Stimulated activated CD8-positive, alpha-beta memory T cell treated with anti-CD3 and anti-CD28 coated beads, Interleukin-7, amount 100 ng/mL, for 1 hour (primary cell): ENCODE results near the gene HSD17B3.
"Not testable (repeated sequence)": the region's sequence is repeated elsewhere in the genome, so short reads cannot be mapped to it uniquely, and the experiment has no call there.

Experiments used
- DNase-seq, 2 donors: peaks; one replicate each; pipeline ENCODE4 v3.0.0-alpha.2; 2020; ENCODE audit warnings: low read depth in 2 of 2

The HSD17B3 gene

DNA sequence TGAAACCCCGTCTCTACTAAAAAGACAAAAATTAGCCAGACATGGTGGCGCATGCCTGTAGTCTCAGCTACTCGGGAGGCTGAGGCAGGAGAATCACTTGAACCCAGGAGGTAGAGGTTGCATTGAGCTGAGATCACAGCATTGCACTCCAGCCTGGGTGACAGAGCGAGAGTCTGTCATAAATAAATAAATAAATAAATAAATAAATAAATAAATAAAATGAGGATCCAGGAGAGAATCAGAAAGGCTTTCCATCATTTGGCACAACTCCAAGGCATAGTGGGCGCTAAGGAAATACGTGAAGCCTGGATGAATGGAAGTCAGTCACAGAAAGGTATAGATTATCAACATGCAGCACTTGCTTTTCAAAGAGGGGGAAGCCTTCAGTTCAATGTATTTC, 65.6 kb downstream of the HSD17B3 start:
- DNase-seq = not testable (repeated sequence)

DNA sequence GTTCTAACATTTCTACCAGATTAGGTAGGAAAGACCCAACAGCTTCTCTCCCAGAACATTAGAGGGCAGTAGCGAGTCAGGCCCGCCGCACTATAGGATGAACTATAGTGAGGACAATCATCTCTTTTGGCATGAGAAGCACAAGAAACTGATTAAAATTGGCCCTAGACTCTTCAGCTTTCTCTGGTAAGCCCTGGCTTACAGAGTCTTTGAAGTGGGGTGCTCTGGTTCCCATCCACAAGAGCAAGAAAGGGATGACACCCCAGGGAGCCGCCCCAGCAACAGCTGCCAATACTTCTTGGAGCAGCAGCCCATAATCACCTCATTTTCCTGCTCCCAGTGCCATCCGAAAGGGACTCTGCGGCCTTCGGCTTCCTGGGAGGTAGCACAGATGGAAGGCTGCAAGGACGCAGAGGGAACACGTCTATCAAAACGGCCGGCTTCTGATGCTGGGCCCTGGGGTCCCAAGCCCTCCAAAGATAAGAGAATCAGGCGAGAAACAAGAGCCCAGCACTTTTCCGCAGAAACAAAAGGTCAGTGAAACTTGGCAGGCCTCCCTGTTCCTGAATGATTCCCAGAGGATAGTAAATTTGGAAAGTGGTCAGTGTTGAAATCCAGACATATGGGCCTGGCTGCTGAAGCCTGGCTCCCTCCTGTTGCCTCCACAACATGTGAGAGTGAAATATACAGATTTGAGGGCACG, 69.3 kb downstream of the HSD17B3 start:
- no peak for DNase-seq

DNA sequence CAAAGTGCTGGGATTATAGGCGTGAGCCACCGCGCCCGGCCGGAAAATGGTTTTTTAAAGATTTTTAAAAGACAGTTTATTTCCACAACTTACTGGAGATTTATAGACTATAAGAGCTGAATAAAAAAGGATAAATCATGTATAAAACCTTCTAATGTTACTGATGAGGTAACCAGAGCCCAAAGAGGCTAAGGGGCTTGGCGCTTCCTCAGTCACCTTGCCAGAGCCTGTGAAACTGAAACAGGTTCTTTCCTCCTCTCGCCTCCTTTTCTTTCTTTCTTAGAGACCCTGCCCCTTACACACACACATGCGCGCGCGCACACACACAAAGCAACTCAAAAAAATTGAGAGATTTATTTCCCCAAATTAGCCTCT, 69.8 kb downstream of the HSD17B3 start:
- DNase-seq = no peak

DNA sequence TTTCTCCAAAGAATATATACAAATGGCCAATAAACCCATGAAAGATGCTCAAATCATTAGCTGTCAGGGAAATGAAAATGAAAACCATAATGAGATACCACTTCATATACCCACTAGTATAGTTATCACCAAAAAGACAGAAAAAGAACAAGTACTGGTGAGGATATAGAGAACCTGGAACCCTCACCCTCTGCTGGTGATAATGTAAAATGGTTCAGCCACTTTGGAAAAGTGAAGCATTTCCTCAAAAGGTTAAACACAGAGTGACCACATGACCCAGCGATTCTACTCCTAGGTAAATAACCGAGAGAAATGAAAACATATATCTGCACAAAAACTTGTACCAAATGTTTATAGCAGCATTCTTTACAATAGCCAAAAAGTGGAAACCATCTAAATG, 72.0 kb downstream of the HSD17B3 start:
- no peak for DNase-seq

DNA sequence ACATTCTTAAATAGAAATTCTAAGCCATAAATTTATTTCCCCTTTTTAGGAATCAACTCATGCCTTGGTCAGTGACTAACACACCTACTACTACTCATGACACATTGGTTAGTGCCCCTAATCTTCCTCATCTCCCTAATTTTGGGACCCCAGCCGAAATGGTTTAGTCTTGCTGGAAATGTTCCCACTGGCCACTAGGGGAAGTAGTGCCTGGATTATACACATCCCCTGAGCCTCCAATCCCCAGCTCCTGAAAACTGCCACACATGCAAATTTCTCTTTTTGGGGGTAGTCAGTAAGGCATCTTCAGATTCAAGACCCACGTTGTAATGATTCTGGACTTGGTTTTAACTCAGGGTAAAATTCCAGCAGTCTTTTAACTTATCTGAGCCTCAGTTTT, 79.8 kb downstream of the HSD17B3 start:
- DNase-seq = no peak

DNA sequence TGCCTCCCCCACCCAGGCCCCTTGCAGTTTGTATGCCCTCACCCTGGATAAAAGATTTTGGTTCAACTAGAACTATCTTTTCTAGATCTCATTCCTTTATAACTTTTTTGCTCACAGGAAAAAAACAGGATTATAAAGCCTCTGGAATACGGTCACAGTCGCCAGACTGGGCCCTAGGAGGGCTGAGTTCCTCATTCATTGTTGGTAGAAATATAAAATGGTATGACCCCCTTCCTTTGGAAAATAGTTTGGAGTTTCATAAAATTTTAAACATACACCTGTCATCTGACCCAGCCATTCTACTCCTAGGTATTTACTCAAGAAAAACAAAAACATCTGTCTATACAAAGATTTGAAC, 82.1 kb downstream of the HSD17B3 start:
- DNase-seq = no peak

DNA sequence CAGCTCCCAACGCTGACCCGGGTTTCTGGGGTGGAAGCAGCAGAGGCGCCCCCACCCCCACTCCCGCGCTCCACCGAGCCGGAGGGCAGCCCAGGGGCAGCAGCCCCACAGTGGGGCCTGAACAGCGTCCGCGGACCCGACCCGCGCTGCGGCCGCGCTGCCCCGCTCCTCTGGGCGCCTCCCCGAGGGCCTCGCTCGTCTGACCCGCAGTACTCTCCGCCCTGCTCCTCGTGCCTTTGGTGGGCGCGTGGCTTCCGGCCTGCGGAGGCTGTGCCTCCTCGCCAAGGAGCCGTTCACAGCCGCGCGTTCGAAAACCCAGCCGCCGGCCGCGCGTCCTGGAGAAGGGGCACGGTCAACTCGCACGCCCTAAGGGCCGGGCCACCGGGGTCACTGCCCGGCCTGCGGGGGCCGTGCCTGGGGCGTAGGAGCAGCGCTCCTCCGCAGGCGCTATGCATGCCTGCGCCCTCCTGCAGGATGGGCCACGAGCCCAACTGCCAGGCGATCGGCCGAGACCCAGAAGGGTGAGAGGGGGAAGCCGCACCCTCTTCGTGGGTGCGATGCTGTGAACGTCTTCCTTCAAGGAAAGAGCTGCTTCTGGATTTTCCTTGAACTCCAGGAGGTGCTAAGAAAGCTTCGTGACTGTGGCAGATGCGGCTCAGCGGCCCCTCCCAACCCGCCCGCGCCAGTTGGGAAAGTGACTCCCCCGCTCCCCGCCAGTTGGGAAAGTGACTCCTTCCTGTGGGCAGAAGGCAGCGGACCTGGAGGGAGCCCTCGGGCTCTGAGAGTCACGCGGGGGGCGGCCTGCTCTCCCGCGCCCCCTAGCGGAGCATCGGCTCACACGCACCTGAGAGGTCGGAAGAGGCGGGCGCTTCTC, 82.7 kb downstream of the HSD17B3 start:
- peak in 1 of 2 donors; percentile 22 for DNase-seq

DNA sequence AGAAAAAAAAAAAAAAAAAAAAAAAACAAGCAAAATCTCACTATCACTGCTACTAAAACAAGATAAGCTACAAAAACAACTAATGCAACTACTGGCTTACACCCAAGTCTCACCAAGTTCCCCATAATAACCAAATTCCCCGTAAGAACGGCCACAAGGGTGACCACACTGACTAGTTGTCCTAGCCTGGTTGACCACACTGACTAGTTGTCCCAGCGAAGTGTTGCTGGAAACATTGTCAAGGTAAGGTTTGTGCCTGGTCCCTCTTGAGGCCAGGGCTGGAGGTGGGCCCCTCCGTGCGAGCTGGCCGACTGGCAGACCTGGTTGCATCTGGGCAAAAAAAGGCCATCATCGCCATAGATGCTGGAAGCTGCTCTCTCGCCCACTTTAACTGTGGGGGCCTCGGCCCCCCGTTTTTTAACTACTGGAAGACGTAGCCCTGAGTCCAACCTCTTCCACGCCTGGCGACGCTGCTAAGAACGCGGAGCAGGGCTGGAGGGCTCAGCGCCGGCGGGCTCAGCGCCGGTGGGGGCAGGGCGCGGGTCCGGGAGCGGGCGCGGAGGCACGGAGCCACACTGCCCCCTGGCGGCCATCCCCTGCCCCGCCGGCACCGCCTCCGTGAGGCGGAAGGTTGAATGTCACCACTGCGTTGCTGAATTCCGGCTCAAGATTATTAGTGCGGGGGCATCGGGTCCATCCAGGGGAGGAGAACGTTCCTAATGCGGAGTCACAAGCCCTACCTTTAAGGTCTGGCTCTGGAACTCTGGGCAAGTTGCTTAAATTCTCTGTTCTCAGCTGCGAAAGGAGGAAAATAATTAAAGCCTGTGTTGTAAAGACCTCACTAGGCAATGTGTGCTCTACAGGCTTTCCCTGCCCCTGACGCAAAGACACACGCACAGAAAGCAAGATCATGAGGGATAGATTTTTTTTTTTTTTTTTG, 84.0 kb downstream of the HSD17B3 start:
- peak; percentile 59 to 67 for DNase-seq

DNA sequence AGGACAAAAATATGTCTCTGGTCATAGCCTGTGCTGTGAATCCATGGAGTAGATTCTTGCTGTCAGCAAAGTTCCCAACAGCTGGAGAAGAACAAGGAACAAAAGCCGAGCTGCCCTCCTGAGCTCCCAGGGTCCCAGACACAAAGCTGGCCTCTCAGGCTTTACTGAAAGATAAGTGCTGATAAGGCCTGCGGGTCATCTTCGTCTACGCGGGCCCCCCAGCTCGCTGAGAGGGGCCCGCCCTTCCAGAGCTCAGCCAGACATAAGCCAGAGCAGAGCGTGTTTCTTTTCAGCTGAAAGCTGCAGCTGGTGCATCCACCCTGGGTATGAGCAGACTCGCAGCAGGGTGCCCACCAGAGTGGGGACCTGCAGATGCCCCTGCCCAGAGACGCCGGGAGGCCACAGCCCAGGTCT, 84.7 kb downstream of the HSD17B3 start:
- no peak for DNase-seq

DNA sequence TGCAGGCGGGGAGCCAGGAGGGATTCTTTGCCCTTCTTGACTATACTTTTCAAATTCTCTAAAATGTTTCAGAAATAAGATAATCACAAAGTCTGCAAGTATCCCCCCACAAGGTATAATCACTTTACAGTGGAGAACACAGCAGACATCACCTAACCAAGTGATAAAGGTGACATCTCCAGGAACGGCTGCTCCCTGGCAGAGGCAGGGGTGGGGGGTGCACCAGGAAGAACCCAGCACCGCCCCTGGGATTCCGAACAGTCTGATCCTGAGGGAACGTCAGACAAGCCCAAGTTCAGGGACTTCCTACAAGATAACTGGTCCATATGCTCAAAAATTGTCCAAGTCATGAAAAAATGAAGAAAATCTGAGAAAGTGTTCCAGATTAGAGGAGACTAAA, 85.4 kb downstream of the HSD17B3 start:
- no peak for DNase-seq

DNA sequence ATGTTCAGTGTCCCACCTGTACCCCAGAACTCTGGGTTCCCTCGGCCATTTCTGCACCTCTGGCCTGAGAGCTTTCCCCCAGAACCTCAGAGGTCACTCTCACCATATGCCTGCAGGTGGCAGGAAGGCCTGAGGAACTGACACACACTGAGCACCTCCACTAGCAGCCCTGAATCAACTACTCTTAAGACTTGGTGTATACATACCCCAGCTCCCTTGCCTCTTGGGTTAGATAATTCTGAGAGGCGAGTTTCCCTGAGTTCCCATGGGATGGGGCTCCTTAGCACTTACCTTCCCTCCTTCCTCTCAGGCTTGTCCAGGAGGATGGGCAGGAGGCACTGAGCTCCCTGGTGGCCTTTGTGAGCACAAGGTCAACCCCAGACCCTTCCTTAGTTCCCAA, 86.1 kb downstream of the HSD17B3 start:
- DNase-seq = no peak

DNA sequence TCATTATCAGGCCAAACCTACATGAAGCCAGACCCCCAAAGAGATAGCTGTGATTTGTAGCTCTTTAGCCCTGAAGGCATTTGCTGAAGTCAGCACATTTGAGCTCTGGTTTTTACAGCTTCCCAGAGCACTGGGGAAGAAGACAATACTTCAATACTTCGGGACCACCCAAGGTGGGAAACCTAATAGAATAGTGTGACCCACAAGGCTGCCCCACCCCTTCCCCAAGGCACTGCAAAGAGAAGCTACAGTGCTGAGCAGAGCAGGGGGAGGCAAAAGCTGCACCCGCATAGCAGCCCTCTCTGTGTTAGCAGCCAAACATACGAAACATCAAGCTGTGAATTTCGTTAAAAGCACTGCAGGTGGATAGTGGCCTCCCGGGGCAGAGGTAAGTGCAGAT, 87.3 kb downstream of the HSD17B3 start:
- DNase-seq = no peak

DNA sequence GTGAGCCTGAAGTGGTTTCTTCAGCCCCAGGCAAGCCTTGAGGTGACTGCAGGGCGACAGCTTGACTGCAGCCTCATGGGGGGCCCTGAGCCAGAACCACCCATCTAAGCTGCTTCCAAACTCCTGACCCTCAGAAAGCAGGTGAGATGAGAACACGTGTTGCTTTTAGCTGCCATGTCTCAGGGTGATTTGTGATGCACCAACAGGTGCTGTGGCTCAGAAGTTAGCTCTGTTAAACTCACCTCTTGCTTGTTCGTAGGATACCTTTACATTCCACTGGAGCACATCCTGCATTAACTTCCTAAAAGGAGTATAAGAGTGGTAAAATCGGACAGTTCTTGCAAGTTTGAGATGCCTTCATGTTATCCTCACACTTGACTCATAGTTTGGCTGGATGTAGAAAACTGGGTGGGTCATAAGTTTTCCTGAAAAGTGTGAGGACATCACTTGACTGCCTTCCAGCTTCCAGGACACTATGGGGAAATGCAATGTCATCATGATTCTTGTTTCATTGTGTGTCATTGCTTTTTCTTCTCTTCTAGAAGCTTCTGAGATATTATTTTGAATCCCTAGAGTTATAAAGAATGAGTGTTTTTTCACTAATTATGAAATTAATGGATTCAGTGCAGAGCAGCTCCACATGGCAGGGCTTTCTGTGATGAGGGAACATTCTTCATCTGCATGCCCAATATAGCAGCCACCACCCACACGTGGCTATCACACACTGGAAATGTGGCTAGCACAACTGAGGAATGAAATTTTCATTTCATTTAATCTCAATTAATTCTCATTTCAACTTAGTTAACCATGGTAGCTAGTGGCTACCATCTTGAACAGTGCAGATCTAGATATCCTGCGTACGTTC, 92.3 kb downstream of the HSD17B3 start:
- no peak for DNase-seq

DNA sequence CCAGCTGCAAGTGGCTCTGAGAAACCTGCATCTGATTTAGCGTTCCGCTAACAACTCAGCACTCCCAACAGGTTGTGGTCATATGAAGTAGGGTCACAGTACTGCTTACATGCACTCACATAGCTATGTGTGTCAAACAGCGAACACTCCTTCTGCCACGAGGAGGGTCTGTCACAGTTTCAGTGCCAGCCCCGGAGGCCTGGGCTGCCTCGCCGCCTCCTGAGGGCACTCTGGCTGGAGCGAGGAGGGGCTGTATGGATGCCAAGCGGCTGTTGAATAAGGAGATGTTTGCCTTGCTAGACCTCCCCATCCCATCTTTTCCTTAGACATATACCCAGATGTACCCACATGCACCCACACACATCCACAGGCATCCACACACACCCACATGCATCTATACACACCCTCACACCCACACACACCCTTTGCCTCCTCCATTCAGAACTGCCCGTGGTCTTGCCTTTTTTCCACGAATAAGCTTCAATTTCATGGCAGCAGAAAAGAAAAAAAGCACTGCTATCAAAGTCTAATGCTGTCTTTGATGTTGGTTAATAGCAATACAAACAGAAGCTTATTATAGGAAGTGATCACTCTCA, 95.7 kb downstream of the HSD17B3 start:
- no peak for DNase-seq

DNA sequence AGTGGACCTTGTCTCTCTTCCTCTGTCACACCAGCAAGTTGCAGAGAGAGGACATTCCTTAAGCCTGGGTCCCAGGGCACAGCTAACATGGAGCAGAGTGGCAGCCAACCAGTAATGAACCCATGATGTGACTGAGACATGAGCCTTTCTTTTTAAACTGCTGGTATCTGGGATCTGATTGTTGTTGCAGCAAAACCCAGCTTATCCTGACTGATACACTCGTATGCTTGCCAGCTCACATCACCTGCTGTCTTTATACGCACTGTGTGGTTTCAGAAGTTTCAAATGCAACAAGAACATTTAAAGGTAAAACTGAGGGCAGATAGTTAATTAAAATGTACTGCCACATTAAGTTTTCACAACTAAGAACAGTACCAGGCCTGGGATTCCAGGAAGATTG, 97.1 kb downstream of the HSD17B3 start:
- no peak for DNase-seq

DNA sequence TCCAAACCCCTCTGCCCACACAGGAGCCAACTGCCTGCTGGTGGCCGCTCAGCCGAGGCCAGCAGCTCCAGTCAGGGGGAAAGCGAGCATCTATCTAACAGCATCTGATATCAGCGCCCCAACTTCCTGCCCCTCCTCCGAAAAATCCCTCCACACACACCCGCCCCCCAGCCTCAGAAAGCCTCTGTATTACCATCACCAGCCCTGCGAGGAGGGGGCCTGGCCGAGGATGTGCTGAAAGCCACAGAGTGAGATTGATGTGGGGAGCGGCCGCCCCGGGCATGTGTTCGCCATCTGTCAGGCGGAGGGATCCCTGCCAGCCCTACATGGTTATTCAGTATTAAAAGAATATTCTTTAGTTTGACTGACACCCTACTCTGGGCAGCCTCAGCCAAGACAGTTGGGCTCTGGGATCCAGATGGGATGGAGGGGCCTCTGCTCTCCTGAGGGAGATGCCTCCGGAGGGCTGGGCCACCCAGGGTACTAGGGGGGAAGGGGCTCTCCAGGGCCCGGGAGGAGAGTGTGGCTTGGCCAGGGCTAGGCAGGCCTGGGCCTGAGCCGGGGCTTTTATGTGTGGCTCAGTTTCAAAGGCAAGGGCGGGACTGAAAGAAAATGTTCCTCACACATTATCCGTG, 98.0 kb downstream of the HSD17B3 start:
- DNase-seq = no peak

DNA sequence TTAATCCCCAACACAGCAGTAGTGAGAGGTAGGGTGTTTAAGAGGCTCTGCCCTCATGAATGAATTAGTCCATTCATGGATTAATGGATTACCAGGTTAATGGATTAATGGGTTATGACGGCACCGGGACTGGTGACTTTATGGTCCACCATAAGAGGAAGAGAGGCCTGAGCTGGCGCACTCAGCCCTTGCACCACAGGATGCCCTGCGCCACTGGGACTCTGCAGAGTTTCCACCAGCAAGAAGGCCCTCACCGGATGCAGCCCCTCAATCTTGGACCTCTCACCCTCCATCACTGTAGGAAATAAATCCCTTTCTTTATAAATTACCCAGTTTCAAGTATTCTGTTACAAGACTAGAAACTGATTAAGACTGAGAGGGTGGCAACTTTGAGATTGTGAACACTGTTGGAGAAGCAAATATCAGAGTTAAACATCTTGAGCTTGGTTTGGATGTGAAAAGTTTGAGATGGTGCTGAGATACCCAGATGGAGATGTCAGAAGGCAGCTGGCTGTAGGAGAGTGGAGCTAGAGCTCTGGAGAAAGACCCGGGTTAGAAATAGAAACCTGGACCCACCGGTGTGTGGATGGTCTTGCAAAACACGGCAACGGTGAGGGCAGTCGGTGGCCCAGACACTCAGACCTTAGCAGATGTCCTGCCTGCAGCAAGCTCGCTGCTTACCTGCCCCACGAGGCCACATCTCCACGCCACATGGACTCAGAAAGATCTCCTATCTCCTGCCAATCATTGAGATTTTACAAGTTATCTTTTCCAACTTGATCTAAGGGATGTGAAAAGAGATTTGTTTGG, 98.8 kb downstream of the HSD17B3 start:
- DNase-seq = no peak

DNA sequence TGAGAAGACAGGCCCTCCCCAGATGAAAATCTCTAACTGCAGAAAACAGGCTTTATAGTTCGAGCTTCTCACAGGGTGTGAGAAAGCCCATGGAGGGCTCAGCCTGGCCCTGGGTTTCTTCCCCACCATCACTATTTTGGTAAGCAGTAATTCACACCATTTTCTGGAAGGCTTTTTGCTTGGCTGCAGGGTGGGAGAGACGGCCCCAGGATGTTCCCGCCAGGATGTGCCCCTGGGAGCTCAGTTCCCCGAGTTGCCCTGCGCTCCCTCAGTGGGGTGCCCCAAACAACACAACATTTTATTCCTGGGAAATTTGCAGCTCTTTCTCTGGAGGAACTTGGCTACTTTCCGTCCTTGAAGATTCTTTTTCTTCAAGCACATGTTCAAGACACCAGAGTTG, 100.8 kb downstream of the HSD17B3 start:
- no peak for DNase-seq

DNA sequence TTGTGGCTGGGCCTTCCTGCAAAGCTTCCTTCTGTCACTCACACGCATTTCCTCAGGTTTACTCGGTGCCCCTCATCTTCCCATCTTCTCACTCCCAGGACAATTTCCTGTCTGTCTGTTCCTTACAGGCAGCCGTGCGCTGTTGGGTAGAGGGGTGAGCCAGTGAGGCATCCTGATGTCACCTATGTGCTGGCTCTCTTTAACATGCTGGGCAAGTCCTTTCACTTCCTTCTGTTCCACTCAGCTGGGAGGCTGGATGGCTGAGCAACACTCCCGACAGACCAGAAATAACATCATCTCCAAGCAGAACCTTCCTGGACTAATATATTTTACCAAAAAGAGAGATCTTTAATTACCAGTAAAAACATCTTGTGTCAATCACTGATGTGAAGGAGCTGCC, 103.0 kb downstream of the HSD17B3 start:
- DNase-seq = no peak

DNA sequence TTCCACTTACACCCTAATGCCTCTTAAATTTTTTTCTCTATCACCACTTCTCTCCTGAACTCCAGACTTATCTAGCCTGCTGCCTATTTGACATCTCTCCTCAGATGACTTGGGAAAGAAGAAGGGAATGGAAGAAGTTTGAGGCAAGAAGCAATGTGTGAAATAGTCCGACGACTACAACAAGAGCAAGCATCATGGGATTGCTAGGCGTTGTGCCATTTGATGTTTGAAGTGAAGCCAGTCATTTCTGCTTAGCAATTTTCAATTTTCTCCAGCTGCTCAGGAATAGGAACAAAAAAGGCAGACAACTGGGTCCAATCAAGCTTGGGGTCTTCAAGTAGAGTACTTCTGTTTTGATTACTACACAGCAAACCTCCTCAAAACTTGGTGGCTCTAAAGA, 106.4 kb downstream of the HSD17B3 start:
- DNase-seq = no peak
